ENCODE results near the gene TNFAIP2.
A peak's percentile ranks its signal among the peaks of the same experiment; 100 is the strongest.

TNFAIP2 gene, protein sequence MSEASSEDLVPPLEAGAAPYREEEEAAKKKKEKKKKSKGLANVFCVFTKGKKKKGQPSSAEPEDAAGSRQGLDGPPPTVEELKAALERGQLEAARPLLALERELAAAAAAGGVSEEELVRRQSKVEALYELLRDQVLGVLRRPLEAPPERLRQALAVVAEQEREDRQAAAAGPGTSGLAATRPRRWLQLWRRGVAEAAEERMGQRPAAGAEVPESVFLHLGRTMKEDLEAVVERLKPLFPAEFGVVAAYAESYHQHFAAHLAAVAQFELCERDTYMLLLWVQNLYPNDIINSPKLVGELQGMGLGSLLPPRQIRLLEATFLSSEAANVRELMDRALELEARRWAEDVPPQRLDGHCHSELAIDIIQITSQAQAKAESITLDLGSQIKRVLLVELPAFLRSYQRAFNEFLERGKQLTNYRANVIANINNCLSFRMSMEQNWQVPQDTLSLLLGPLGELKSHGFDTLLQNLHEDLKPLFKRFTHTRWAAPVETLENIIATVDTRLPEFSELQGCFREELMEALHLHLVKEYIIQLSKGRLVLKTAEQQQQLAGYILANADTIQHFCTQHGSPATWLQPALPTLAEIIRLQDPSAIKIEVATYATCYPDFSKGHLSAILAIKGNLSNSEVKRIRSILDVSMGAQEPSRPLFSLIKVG

GRCh38 chr14:103122947-103123633, at the start of gene TNFAIP2:
Gene TNFAIP2, plus strand, starts transcription at chr14:103123461. Its CDS starts 2,997 bp downstream, at chr14:103126458.
- no peak for DNase-seq

- DNase-seq, result no peak
Observed at GRCh38 chr14:103073876-103074728, 49.2 kb upstream of the TNFAIP2 start.

DNA sequence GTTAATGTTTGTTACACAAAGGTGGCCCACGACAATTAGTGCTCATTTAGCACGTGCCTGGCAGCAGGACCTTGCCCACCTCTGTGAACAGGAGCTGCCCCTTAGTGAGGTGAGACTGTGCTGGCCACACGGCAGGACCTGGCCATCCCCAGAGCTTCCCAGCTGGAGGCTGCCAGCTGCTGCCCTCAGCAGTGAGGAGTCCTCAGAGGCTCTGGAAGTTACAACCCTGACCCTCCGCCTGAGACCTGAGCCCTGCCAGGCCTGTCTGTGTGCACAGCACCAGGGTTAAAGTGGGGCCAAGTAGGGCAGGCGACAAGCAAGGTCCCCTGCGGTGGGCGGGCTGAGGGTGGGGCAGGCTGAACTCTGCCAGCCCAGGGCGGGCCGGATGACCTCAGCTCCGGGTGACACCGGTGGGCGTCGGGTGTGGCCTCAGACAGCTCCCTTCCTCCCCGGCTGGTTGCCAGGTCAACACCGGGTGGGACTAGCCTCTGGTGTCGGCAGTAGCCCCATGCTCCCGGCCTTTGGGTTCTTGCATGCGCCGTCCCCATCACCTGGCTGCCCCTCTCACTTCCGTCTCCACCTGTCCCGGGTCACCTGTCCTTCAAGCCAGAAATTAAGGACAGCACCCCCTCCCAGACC, 48.4 kb upstream of the TNFAIP2 start:
- DNase-seq, result no peak

DNA sequence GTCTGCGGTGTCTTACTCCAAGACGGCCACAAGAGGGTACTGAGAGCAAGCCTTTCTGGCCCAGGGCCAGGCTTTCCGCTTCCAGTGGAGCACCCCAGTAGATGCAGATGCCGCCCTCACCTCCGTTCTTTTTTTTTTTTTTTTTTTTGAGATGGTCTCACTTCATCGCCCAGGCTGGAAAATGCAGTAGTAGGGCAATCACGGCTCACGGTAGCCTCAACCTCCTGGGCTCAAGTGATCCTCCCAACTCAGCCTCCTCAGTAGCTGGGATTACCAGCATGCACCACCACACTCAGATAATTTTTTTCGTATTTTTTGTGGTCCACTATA, 44.9 kb upstream of the TNFAIP2 start:
- DNase-seq, result peak; percentile 71

DNA sequence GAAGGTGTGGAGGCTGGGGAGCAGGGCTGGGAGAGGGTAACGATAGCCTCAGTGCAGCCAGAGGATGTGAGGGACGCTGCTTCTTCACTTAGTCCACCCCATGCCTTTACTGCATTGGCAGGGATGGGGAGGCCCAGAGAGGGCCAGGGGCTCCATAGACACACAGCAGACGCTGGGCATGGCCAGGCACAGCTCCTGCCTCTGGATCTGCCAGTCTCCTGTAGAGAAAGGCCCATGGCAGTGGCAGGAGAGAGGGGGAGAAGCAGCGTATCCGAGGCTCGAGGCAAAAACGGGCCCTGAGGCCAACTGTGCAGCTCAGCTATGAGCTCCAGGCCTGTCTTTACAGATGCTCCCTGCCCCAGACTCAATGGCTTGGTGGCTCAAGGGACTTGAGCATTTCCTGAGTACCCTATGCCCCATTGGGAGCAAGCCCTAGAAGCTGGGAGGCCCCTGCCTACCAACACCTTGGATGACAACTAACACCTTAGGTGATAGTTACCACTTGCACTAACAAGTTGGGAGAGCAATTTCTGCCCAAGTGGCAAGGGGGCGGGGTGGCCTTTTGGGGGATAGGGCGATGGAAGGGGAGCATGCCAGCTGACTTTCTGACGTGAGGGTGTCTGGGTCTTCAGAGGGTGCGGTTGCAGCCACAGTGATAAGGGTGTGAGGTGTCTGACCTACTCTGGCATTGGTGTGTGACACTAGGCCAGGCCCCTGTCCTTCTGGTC, 44.2 kb upstream of the TNFAIP2 start:
- DNase-seq, result no peak

- no peak for DNase-seq
Observed at GRCh38 chr14:103081951-103082350, 41.3 kb upstream of the TNFAIP2 start.

GRCh38 chr14:103084021-103084919, 39.0 kb upstream of the TNFAIP2 start, which contains the start of gene LBHD2:
Gene LBHD2, plus strand, starts transcription at chr14:103084210. Its CDS starts 1,803 bp downstream, at chr14:103086013.
- no peak for DNase-seq

DNA sequence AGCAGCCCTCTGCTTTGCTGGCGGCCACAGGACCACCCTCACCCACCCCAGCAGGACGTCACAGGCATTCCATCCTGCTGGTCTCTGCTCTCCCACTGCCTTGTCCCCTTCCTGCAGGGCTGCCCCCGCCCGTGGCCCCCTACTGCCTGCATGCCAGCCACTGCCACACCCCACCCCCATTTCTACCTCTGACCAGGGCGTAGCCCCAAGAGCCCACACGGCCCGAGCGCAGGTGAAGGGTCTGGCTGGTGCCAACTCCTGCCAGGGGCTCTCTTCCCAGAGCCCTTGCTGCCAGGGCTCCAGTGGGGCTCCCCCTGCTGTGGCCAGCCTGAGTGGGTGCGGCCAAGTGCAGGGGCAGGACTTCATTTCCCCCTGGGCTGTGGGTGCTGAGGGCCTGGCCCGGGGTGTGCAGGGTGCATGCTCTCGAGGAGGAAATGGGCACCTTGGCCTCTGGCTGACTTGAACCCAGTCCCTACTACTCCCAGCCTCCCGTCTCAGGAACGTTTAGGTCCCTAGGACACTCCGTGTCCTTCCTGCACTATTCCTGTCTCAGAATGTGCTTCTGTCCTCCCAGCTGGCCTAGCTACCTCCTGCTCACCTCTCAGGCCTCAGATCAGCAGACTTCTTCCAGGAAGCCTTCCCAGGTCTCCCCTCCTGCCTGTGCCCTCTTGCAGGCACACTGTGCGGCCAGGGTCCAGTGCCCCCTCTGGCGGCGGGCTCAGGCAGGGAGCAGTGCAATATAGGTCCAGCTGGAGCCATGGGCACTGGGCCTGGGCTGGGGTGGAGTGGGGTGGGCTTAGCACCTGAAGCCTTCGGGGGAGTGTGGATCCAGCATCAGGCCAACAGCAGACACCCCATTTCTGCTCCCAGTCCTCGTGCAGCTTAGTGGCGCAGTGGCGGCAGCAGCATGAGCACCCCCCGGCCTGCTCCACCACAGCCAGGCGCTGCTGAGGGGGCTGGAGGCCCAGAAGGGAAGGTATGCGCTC, 37.9 kb upstream of the TNFAIP2 start:
- DNase-seq, result no peak

DNA sequence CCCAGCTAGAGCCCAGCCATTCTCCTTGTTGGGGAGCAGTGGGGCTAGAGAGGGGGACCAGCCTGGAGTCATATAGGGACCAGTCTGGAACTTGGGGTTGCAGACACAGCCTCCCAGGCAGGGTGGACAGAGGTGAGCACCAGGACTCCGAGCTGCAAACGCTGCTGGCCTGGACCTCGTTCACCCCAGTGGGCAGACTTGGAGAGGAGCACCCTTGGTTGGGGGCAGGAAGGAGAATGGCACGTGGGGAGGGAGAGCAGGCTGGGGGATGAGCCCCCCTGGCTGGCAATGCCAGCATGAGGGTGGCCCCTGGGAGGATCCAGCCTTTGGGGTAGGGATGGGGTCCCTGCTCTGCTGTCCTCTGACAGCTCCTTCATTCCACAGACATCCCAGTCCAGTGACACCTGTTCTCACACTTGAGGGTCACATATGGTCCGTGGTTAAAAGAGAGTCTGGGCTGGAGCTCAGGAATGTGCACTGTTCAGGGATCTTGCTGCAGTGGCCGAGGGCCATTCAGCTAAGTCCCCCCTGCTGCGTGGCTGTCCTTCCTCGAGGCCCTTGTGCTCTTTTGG, 36.4 kb upstream of the TNFAIP2 start:
- DNase-seq, result no peak

DNA sequence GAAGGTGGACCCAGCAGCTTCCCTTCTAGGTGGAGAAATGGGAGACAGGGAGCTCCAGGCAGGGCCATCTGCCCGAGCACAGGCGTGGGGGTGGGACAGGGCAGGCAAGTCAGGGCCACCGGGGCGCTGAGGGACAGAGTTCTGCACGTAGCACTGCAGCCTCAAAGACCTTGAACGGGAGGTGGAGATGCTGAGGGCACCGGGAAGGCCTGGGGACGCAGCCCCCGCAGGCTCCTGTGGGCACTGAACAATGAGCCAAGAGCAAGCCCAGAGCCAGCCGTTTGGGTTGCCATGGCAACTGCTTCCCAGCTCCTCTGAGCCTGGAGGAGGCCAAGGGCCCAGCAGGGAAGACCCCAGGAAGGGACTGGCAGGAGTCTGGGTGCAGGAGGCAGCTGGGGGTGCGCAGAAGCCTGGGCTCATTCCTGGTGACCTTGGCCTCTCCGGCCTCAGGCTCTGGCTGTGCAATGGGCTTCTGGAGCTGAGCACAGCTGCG, 35.9 kb upstream of the TNFAIP2 start:
- no peak for DNase-seq

DNA sequence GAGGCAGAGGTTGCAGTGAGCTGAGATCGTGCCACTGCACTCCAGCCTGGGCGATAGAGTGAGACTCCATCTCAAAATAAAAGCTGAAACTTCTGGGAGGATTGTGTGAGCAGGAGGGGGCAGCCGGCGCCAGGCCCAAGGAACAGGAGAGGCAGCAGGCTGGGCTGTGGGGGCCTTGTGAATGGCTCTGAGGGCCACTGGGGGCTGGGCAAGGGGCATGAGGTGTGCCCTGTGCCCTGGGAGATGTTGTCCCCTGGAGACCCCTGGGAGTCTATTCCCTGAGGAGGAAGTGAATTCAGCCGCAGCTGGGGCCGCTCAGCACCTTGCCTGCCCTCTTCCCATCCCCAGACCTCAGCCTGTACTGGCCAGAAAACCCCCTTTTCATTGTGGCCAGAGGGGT, 34.3 kb upstream of the TNFAIP2 start:
- no peak for DNase-seq

DNA sequence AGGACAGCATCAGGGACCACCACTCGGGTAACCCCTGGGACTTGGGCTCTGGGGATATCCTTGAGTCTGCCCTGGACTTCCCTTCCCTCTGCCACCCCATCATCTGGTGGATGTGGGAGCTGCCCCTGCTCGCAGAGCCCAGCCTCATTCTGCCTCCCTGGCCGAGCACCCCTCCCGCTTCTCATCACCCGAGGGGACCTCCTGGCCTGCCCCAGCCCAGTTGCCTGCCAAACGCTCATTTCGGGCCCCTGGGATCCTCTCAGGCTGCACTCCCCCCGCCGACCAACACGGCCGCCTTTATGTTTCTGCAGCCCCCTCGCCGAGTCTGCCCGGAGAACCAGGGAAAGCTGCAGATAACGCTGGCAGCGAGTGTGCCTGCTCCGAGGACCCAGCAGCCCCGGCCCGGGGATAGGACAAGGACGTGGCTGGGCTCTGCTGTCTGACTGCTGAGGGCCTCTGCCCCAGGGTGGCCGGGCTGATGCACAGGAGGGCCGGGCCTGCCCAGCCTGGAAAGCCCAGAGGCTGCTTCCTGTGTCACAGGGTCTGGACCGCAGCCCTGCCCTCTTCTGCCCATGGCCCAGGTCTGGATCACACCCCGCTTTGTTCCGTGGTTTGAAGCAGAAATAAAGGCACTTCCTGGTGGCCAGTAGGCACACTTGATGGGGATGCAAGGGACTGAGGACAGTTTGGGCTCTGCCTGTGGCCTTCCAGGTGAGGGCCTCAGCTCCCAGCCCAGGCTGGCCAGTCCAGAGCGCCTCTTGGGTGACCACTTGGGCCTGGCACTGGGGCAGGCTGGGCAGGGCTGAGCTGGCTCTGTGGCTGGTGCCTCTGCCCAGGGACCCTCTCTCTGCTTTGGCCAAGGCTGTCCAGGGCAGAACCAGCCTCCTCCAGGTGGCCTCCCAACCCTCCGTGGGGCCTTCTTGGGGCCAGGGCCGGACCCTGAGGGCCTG, 33.6 kb upstream of the TNFAIP2 start:
- DNase-seq, result no peak

DNA sequence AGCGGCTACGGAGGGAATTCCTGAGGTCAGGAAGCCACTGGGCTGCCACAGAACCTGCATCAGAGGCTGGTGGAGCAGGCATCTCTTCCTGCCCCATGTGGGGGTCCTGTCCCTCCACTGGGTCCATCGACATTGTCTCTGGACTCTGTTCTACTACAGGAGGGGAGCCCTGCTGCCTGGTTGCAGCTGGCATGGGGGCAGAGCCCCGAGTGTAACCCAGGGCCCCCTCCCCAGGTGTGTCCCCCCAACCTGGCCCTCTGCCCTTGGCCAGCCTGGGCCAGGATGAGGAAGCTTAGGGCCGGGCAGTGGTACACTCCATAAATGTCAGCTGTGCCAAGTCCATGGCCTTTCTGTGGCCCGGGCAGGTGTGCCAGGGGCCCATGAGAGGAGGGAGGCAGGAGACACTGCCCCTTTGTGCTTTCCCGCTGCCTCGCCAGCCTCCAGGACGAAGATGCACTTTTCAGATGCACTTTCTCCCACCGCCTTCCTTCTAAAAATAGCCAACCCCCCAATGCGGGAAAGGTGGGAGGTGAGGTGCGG, 32.7 kb upstream of the TNFAIP2 start:
- DNase-seq, result no peak

DNA sequence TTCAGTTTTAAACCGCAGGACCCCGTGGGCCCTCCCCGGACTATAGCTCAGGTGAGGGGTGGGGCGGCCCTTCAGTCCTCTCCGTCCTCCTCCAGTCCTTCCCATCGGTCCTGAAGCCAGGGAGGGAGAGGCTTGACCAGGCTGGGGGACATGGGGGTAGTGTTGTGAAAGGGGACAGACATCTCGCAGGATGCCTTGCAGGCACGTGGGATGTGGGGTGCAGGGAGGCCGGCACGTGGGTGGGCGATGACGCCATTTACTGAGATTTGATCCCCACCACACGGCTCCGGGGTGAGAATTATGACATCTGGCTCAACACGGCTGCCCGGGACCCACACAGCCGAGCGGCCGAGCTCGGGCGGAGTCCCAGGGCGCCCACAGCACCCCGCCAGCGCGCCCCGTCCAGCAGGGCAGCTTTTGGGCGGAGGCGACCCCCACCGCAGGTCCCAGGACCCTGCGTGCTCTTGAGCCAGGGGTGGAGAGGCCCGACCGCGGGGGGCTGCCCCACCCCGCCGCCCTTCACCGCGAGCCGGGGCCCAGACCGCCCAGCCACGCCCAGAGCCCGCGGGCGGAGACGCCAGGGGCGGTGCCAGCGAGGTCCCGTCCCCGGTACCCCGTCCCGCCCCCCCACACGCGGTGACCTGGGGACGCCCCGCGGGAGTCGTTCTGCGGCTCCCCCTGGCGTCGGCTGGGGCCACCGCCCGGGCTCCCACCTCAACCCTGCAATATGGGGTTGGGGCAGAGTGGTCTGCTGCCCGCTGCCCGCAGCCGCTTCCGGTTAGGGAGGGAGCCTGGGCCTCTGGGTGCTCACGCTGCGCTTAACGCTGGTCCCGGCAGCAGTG, 32.0 kb upstream of the TNFAIP2 start:
- DNase-seq, result peak; percentile 25

DNA sequence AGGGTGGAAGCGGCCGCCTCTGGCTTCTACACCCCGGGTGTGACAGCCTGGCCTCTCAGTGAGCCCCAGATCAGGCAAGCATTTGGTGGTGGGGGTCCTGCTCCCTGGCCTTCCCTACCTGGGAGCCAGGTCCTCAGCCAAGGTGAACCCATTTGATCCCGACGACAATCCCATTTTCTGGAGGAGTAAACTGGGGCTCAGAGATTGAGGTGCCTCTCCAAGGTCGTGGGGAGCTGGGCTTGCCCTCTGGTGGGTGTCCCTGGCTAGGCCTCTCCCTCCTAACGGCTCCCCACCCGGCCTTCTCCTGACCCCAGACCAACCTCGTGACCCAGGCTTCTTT, 31.4 kb upstream of the TNFAIP2 start:
- DNase-seq, result no peak

- DNase-seq, result no peak
Observed at GRCh38 chr14:103093856-103094405, 29.3 kb upstream of the TNFAIP2 start.
